SW480 (cell line): Measurements from ENCODE around the gene APLF.
"Not testable (repeated sequence)": the region's sequence is repeated elsewhere in the genome, so short reads cannot be mapped to it uniquely, and the experiment has no call there.

Source experiments
- DNase-seq: peaks from one replicate; pipeline ENCODE4 v3.0.0-alpha.2; 2016; ENCODE audit warnings: low spot score

Gene APLF

GRCh38 chr2:68476454-68476853 is 9.1 kb downstream of the APLF start:
- DNase-seq, result no peak

- DNase-seq, result no peak
These were observed 11.3 kb downstream of the APLF start for GRCh38 chr2:68478688-68479087.

- DNase-seq, result no peak
These were observed 15.0 kb downstream of the APLF start for GRCh38 chr2:68482296-68482820.

GRCh38 chr2:68483011-68483410 is 15.6 kb downstream of the APLF start:
- no peak for DNase-seq

GRCh38 chr2:68487773-68488355 is 20.5 kb downstream of the APLF start:
- DNase-seq, result peak; percentile 60

- DNase-seq, result not testable (repeated sequence)
These were observed 21.2 kb downstream of the APLF start for GRCh38 chr2:68488605-68489004.

GRCh38 chr2:68489282-68489681 is 21.9 kb downstream of the APLF start:
- no peak for DNase-seq

- DNase-seq, result no peak
These were observed 24.2 kb downstream of the APLF start for GRCh38 chr2:68491582-68491981.

- DNase-seq, result no peak
These were observed 31.7 kb downstream of the APLF start for GRCh38 chr2:68499133-68499532.

GRCh38 chr2:68500649-68501048 is 33.3 kb downstream of the APLF start:
- DNase-seq, result no peak

GRCh38 chr2:68501768-68502167 is 34.4 kb downstream of the APLF start:
- DNase-seq, result no peak

GRCh38 chr2:68505603-68506159 is 38.3 kb downstream of the APLF start:
- DNase-seq, result no peak

- DNase-seq, result no peak
These were observed 38.8 kb downstream of the APLF start for GRCh38 chr2:68506170-68506569.

GRCh38 chr2:68512326-68512725 is 44.9 kb downstream of the APLF start:
- no peak for DNase-seq

GRCh38 chr2:68512966-68513365 is 45.6 kb downstream of the APLF start:
- DNase-seq, result no peak

- no peak for DNase-seq
These were observed 47.0 kb downstream of the APLF start for GRCh38 chr2:68514316-68514929.

GRCh38 chr2:68516051-68516955 is 48.9 kb downstream of the APLF start:
- no peak for DNase-seq

- no peak for DNase-seq
These were observed 51.9 kb downstream of the APLF start for GRCh38 chr2:68519236-68519635.

- DNase-seq, result no peak
These were observed 53.7 kb downstream of the APLF start for GRCh38 chr2:68521037-68521436.

- not testable (repeated sequence) for DNase-seq
These were observed 59.6 kb downstream of the APLF start for GRCh38 chr2:68526943-68527342.

GRCh38 chr2:68527343-68528081 is 60.1 kb downstream of the APLF start:
- not testable (repeated sequence) for DNase-seq

- not testable (repeated sequence) for DNase-seq
These were observed 61.8 kb downstream of the APLF start for GRCh38 chr2:68529156-68529555.
